ENCODE measurements around the gene ZC3H6.

DNA sequence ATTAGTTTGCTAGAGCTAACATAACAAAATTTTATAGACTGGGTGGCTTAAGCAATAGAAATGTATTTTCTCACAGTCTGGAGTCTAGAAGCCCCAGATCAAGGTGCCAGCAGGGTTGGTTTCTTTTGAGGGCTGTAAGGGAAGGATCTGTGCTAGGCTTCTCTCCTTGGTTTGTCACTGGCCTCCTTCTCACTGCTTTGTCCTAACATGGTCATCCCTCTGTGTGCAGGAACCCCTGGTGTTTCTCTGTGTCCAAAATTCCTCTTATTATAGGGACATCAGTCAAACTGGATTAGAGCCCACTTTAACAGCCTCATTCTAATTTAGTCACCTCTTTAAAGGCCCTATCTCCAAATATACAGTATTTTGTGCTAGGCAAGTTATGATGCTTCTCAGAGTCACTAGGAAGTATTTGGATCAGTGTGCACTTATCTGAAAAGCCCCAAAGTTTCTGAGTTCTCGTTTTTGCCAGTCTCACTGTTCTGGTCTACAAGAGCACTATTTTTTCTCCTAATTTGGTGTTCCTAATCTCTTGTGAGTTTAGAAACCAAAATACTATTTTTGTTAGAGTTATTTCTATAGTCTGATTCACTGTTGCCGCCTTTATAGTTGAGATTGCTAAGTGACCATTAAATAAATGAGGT is 29.0 kb downstream of the ZC3H6 start:
- TF ChIP-seq TCF4 (CRISPR knock-in tag; IDR thresholded peaks at IDR 0.05; ENCODE audit: borderline replicate concordance) (no peak), RARB (CRISPR knock-in tag; IDR thresholded peaks at IDR 0.05) (no peak), ZC3H10 (CRISPR knock-in tag; IDR thresholded peaks at IDR 0.05) (no peak), ZNF70 (CRISPR knock-in tag; IDR thresholded peaks at IDR 0.05) (no peak), ZFP3 (CRISPR knock-in tag; IDR thresholded peaks at IDR 0.05) (no peak), ZNF8 (CRISPR knock-in tag; IDR thresholded peaks at IDR 0.05) (no peak)
- TF ChIP-seq, protein P1, sequence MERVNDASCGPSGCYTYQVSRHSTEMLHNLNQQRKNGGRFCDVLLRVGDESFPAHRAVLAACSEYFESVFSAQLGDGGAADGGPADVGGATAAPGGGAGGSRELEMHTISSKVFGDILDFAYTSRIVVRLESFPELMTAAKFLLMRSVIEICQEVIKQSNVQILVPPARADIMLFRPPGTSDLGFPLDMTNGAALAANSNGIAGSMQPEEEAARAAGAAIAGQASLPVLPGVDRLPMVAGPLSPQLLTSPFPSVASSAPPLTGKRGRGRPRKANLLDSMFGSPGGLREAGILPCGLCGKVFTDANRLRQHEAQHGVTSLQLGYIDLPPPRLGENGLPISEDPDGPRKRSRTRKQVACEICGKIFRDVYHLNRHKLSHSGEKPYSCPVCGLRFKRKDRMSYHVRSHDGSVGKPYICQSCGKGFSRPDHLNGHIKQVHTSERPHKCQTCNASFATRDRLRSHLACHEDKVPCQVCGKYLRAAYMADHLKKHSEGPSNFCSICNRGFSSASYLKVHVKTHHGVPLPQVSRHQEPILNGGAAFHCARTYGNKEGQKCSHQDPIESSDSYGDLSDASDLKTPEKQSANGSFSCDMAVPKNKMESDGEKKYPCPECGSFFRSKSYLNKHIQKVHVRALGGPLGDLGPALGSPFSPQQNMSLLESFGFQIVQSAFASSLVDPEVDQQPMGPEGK (CRISPR knock-in tag; IDR thresholded peaks at IDR 0.05; ENCODE audit: borderline replicate concordance) = no peak
- TF ChIP-seq, protein P2, sequence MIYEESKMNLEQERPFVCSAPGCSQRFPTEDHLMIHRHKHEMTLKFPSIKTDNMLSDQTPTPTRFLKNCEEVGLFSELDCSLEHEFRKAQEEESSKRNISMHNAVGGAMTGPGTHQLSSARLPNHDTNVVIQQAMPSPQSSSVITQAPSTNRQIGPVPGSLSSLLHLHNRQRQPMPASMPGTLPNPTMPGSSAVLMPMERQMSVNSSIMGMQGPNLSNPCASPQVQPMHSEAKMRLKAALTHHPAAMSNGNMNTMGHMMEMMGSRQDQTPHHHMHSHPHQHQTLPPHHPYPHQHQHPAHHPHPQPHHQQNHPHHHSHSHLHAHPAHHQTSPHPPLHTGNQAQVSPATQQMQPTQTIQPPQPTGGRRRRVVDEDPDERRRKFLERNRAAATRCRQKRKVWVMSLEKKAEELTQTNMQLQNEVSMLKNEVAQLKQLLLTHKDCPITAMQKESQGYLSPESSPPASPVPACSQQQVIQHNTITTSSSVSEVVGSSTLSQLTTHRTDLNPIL (CRISPR knock-in tag; IDR thresholded peaks at IDR 0.05; ENCODE audit: low read depth) = no peak
- TF ChIP-seq, protein P3, sequence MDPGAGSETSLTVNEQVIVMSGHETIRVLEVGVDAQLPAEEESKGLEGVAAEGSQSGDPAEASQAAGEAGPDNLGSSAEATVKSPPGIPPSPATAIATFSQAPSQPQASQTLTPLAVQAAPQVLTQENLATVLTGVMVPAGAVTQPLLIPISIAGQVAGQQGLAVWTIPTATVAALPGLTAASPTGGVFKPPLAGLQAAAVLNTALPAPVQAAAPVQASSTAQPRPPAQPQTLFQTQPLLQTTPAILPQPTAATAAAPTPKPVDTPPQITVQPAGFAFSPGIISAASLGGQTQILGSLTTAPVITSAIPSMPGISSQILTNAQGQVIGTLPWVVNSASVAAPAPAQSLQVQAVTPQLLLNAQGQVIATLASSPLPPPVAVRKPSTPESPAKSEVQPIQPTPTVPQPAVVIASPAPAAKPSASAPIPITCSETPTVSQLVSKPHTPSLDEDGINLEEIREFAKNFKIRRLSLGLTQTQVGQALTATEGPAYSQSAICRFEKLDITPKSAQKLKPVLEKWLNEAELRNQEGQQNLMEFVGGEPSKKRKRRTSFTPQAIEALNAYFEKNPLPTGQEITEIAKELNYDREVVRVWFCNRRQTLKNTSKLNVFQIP (CRISPR knock-in tag; IDR thresholded peaks at IDR 0.05; ENCODE audit: borderline replicate concordance, low read depth) = no peak

All from SK-N-SH treated with all-trans-retinoic acid at 6 μM for 48 hours (cell line).